Mesothelial cell of epicardium (in vitro differentiated cells): Measurements from ENCODE around the gene PXDC1. TPM values are rescaled to one million over a fixed set of nuclear protein-coding genes. Genes with fewer than 3 reads are reported as not detected.

Experiments
- DNase-seq, 2 experiments: peaks; one replicate each; pipeline ENCODE4 v3.0.0; 2021; ENCODE audit warnings: low spot score in 2 of 2; ENCODE audit not compliant: unreplicated experiment in 2 of 2
- H3K27ac Mint-ChIP-seq: 2 replicates; pipeline ENCODE4 v1.8.0; 2021; ENCODE audit warnings: mixed read lengths
- H3K27me3 Mint-ChIP-seq: 2 replicates; pipeline ENCODE4 v1.8.0; 2021; ENCODE audit warnings: low read depth, mixed read lengths
- H3K36me3 Mint-ChIP-seq: 2 replicates; pipeline ENCODE4 v1.8.0; 2021; ENCODE audit warnings: mixed read lengths
- H3K4me1 Mint-ChIP-seq: 2 replicates; pipeline ENCODE4 v1.8.0; 2021; ENCODE audit warnings: mixed read lengths
- H3K4me3 Mint-ChIP-seq: 2 replicates; pipeline ENCODE4 v1.8.0; 2021; ENCODE audit warnings: mild to moderate bottlenecking, moderate library complexity, mixed read lengths
- H3K9me3 Mint-ChIP-seq: 2 replicates; pipeline ENCODE4 v1.8.0; 2021; ENCODE audit warnings: mixed read lengths
- CTCF ChIP-seq: fragments of 200-600 bp; sonication (generic); IDR thresholded peaks from one replicate; pipeline ENCODE4 v1.5.0; 2021; ENCODE audit warnings: antibody characterized with exemption; ENCODE audit not compliant: unreplicated experiment
- total RNA-seq: library from RNA; stranded (reverse); gene quantifications from 3 replicates; pipeline ENCODE4 v1.2.1, GENCODE V29; 2021

PXDC1 gene
- total RNA-seq, 1 donor from 2014 or later, result 33.8 TPM

DNA sequence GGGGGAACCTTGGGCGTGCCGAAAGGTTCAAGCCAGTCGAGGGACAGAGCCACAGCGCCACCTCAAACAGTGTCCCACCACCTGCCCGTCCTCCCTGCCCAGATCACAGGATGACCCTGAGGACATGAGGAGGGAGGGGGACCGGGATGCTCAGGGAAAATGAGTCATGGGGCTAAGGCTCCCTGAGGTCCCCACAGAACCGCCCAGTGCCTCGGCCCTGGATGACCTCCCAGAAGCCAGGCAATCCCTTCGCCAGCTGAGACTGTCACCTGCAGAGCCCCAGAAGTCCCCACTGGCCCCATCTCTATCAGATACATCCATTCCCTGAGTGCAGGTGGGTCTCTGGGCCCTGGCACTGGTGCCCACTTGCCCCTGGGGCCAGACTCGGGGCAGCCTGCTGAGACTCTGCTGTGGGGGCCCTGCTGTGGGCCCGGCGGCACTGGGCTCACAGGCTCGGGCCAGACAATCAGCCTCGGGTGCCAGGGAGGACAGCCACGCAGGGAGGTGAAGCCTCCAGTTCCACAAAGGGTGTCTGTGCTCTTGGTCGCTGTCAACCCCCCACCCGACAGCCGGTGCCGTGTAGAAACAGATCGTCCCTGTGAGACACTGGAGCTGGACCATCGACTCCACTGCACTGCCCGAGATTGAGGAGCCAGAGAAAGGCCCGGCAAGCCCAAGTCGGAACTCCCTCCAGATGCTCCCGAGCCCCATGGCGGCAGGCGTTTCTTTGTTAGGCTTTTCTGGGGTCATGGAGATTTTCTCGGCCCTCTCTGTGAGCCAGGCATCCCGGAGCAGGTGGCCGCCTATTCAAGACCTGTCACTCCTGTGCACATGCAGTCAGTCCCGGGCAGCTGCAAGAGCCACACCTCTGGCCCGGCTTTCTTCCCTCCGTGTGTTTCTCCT is 26.1 kb downstream of the PXDC1 start:
- no peak for TF ChIP-seq CTCF
- DNase-seq, result no peak
- no peak overlapping the region for H3K27ac Mint-ChIP-seq
- H3K27me3 Mint-ChIP-seq, result no peaks in the 10 kb centered on the region
- H3K4me3 Mint-ChIP-seq, result no peak overlapping the region
- peaks cover 24% of the 10 kb centered on the region for H3K4me1 Mint-ChIP-seq
- no peaks in the 10 kb centered on the region for H3K9me3 Mint-ChIP-seq
- H3K36me3 Mint-ChIP-seq, result peaks cover 31% of the 10 kb centered on the region

DNA sequence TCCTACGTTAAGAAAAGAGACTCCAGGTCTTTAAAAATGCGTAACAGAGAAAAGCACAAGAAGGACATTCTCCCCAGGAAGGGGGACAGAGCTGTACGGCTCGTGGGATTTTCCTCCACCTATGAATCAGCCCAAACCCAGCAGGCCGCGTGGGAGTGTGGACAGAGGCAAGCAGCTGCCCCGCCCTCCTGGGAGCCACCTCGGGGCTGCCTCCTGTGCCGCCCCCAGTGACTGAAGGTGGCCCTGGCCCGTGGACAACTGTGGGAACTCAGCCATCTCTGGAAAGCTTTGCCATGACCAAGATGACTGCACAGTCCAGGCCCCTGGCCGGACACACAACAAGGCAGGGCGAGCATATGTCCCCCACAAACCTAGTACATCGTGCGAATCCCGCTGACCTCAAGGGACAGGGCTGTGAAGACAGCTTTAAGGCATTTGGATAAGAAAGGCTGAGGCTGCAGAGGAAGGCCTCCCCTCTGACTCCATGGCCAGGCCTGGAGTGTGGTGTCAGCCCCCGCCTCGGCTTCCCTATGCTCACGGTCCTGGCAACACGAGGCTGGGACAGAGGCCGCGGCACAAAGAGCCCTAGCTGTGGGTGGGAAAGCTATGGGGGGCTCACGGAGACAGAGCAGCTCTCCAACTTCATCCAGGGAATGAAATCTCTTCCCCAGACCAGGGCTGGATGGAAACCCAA is 26.9 kb downstream of the PXDC1 start:
- no peak for TF ChIP-seq CTCF
- Mint-ChIP-seq H3K36me3 (peaks cover 36% of the 10 kb centered on the region), H3K9me3 (no peaks in the 10 kb centered on the region), H3K4me3 (no peak overlapping the region), H3K27me3 (no peaks in the 10 kb centered on the region), H3K27ac (no peak overlapping the region), H3K4me1 (peaks cover 26% of the 10 kb centered on the region)
- DNase-seq, result no peak

DNA sequence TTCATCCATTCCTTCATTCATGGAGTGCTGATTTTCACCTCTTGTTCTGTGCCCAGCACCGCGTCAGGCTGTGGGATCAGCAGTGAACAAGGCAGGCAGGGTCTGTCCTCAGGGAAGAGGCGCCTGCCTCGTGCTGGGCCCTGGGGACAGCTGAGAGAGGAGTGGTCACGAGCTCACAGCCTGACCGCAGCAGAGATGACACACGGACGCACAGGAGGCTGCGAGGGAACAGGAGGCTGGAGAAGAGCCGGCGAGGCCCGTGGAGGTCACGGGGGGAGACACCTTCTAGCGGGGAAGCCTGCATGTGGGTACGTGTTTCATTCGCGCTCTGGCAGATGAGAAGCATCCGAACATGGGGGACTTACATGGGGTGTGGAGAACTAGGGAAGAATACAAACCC is 27.5 kb downstream of the PXDC1 start:
- no peak for DNase-seq
- TF ChIP-seq CTCF, result no peak
- Mint-ChIP-seq H3K4me3 (no peak overlapping the region), H3K27ac (peak overlapping the region; percentile 10), H3K36me3 (peaks cover 36% of the 10 kb centered on the region), H3K4me1 (peaks cover 32% of the 10 kb centered on the region), H3K27me3 (no peaks in the 10 kb centered on the region), H3K9me3 (no peaks in the 10 kb centered on the region)

GRCh38 chr6:3723251-3723650 is 28.3 kb downstream of the PXDC1 start:
- H3K27me3 Mint-ChIP-seq, result no peaks in the 10 kb centered on the region
- no peak overlapping the region for H3K4me3 Mint-ChIP-seq
- peaks cover 34% of the 10 kb centered on the region for H3K36me3 Mint-ChIP-seq
- no peak for TF ChIP-seq CTCF
- no peak for DNase-seq
- no peaks in the 10 kb centered on the region for H3K9me3 Mint-ChIP-seq
- H3K4me1 Mint-ChIP-seq, result peaks cover 39% of the 10 kb centered on the region
- no peak overlapping the region for H3K27ac Mint-ChIP-seq

GRCh38 chr6:3722785-3723184 is 28.7 kb downstream of the PXDC1 start:
- Mint-ChIP-seq H3K4me1 (peaks cover 41% of the 10 kb centered on the region), H3K27me3 (no peaks in the 10 kb centered on the region)

More at GRCh38 chr6:3722785-3723184, 28.7 kb downstream of the PXDC1 start:
- DNase-seq, result no peak
- TF ChIP-seq CTCF, result no peak
- peaks cover 30% of the 10 kb centered on the region for H3K36me3 Mint-ChIP-seq
- no peaks in the 10 kb centered on the region for H3K9me3 Mint-ChIP-seq
- peak overlapping the region; percentile 38 for H3K27ac Mint-ChIP-seq
- no peak overlapping the region for H3K4me3 Mint-ChIP-seq
